Hepatocyte (in vitro differentiated cells): Measurements from ENCODE around the gene DRD5. TPM values are rescaled to one million over a fixed set of nuclear protein-coding genes. Genes with fewer than 3 reads are reported as not detected.

Experiments
- DNase-seq: peaks from one replicate; pipeline ENCODE4 v3.0.0-alpha.2; 2016; ENCODE audit warnings: low spot score
- H2AFZ ChIP-seq: fragments of 200-600 bp; sonication (generic); 2 replicates; pipeline ENCODE4 v1.6.0; 2016; ENCODE audit warnings: antibody characterized with exemption, mild to moderate bottlenecking
- H3K27ac ChIP-seq: fragments of 200-600 bp; sonication (generic); 2 replicates; pipeline ENCODE4 v1.5.1; 2016; ENCODE audit warnings: mild to moderate bottlenecking
- H3K27me3 ChIP-seq: fragments of 200-600 bp; sonication (generic); 2 replicates; pipeline ENCODE4 v1.6.1; 2016
- H3K36me3 ChIP-seq: fragments of 200-600 bp; sonication (generic); replicated peaks from 2 replicates; pipeline ENCODE4 v1.5.1; 2016; ENCODE audit warnings: low read depth; ENCODE audit not compliant: insufficient read depth
- H3K4me1 ChIP-seq: fragments of 200-600 bp; sonication (generic); 2 replicates; pipeline ENCODE4 v1.5.1; 2016; ENCODE audit warnings: mild to moderate bottlenecking, moderate library complexity; ENCODE audit not compliant: insufficient read depth
- H3K4me2 ChIP-seq: fragments of 200-600 bp; sonication (generic); 2 replicates; pipeline ENCODE4 v1.6.0; 2016
- H3K4me3 ChIP-seq: fragments of 200-600 bp; sonication (generic); 2 replicates; pipeline ENCODE4 v1.5.1; 2016; ENCODE audit warnings: mild to moderate bottlenecking
- H3K79me2 ChIP-seq: fragments of 200-600 bp; sonication (generic); 2 replicates; pipeline ENCODE4 v1.6.0; 2017; ENCODE audit warnings: mild to moderate bottlenecking
- H3K9me2 ChIP-seq: fragments of 200-600 bp; sonication (generic); replicated peaks from 2 replicates; pipeline ENCODE4 v1.6.0; 2017; ENCODE audit warnings: mild to moderate bottlenecking; ENCODE audit not compliant: insufficient read depth
- H3K9me3 ChIP-seq: fragments of 200-600 bp; sonication (generic); 2 replicates; pipeline ENCODE4 v1.5.1; 2016; ENCODE audit warnings: low read depth, mild to moderate bottlenecking
- H4K20me1 ChIP-seq: fragments of 200-600 bp; sonication (generic); 2 replicates; pipeline ENCODE4 v1.6.0; 2016; ENCODE audit warnings: mild to moderate bottlenecking; ENCODE audit not compliant: insufficient read depth, poor library complexity, severe bottlenecking
- CTCF ChIP-seq: fragments of 200-600 bp; sonication (generic); IDR thresholded peaks from 2 replicates; pipeline ENCODE4 v1.5.1; 2016; ENCODE audit warnings: antibody characterized with exemption, mild to moderate bottlenecking; ENCODE audit not compliant: poor library complexity
- EZH2 ChIP-seq: fragments of 200-600 bp; sonication (generic); IDR thresholded peaks from 2 replicates; pipeline ENCODE4 v1.6.1; 2016; ENCODE audit warnings: antibody characterized with exemption, mild to moderate bottlenecking, borderline replicate concordance
- EZH2phosphoT487 ChIP-seq: fragments of 200-600 bp; sonication (generic); IDR thresholded peaks from one replicate; pipeline ENCODE4 v1.6.1; 2018; ENCODE audit warnings: antibody characterized with exemption, mild to moderate bottlenecking, low read depth, moderate library complexity; ENCODE audit not compliant: unreplicated experiment, severe bottlenecking
- WGBS: methylation state at CpG from one replicate; pipeline ENCODE4 v1.1.6; 2016; ENCODE audit warnings: low lambda C conversion rate; ENCODE audit errors: missing lambda C conversion rate; 5-methylcytosine and 5-hydroxymethylcytosine counted together
- polyA plus RNA-seq: library from polyadenylated mRNA; unstranded; fragments of >200 nt; fragmentation: Nextera tagmentation; extraction: Ambion mirVana; gene quantifications from 2 replicates; pipeline ENCODE4 v1.2.1, GENCODE V29; 2016
- total RNA-seq: library from RNA; depleted of rRNA; stranded (reverse); fragments of >200 nt; gene quantifications from 2 replicates; pipeline ENCODE4 v1.2.3, GENCODE V29; 2014

DRD5 gene
- total and polyA plus RNA-seq, 2 experiments from 2014 or later = not detected

- Histone ChIP-seq H3K27ac (no peak overlapping the region), H3K4me3 (no peak overlapping the region), H2AFZ (no peak overlapping the region), H3K36me3 (no peaks in the 10 kb centered on the region), H4K20me1 (no peaks in the 10 kb centered on the region), H3K79me2 (no peaks in the 10 kb centered on the region), H3K4me1 (no peaks in the 10 kb centered on the region), H3K27me3 (no peaks in the 10 kb centered on the region), H3K9me2 (no peaks in the 10 kb centered on the region), H3K4me2 (no peak overlapping the region), H3K9me3 (no peaks in the 10 kb centered on the region)
- DNase-seq = no peak
- WGBS = 64% methylated on average over 4 of the region's 4 CpGs
- TF ChIP-seq EZH2 (no peak), CTCF (no peak), EZH2phosphoT487 (no peak)
Observed at GRCh38 chr4:9812501-9813340, 31.3 kb downstream of the DRD5 start.

- no peak for DNase-seq
- Histone ChIP-seq H2AFZ (no peak overlapping the region), H3K4me3 (no peak overlapping the region), H3K9me2 (no peaks in the 10 kb centered on the region), H3K4me2 (no peak overlapping the region), H3K9me3 (no peaks in the 10 kb centered on the region), H3K4me1 (no peaks in the 10 kb centered on the region), H4K20me1 (no peaks in the 10 kb centered on the region), H3K27me3 (no peaks in the 10 kb centered on the region), H3K79me2 (no peaks in the 10 kb centered on the region), H3K27ac (no peak overlapping the region), H3K36me3 (no peaks in the 10 kb centered on the region)
- 93% methylated on average over 3 of the region's 3 CpGs for WGBS
- TF ChIP-seq EZH2phosphoT487 (no peak), EZH2 (no peak)
Observed at GRCh38 chr4:9816285-9816684, 34.9 kb downstream of the DRD5 start.

- no peaks in the 10 kb centered on the region for H3K36me3 ChIP-seq
- TF ChIP-seq EZH2 (no peak), CTCF (no peak), EZH2phosphoT487 (no peak)
- no peak for DNase-seq
- no peaks in the 10 kb centered on the region for H3K9me2 ChIP-seq
- no peaks in the 10 kb centered on the region for H3K27me3 ChIP-seq
- no peak overlapping the region for H3K4me2 ChIP-seq
- no peaks in the 10 kb centered on the region for H3K79me2 ChIP-seq
- H3K27ac ChIP-seq = no peak overlapping the region
- no peak overlapping the region for H2AFZ ChIP-seq
- no peak overlapping the region for H3K4me3 ChIP-seq
- H4K20me1 ChIP-seq = no peaks in the 10 kb centered on the region
- 80% methylated on average over 5 of the region's 5 CpGs for WGBS
- no peaks in the 10 kb centered on the region for H3K4me1 ChIP-seq
- H3K9me3 ChIP-seq = no peaks in the 10 kb centered on the region
Observed at GRCh38 chr4:9820343-9820742, 38.9 kb downstream of the DRD5 start.

GRCh38 chr4:9825049-9825448, 43.6 kb downstream of the DRD5 start:
- Histone ChIP-seq H2AFZ (no peak overlapping the region), H3K9me3 (no peaks in the 10 kb centered on the region), H4K20me1 (no peaks in the 10 kb centered on the region), H3K27ac (no peak overlapping the region), H3K4me2 (no peak overlapping the region), H3K79me2 (no peaks in the 10 kb centered on the region), H3K36me3 (no peaks in the 10 kb centered on the region), H3K4me1 (no peaks in the 10 kb centered on the region), H3K9me2 (no peaks in the 10 kb centered on the region), H3K4me3 (no peak overlapping the region), H3K27me3 (no peaks in the 10 kb centered on the region)
- WGBS = 89% methylated on average over 3 of the region's 3 CpGs
- DNase-seq = no peak
- TF ChIP-seq EZH2 = no peak
- no peak for TF ChIP-seq EZH2phosphoT487
- no peak for TF ChIP-seq CTCF
